SK-N-SH treated with all-trans-retinoic acid at 6 μM for 48 hours (cell line): ENCODE results near the gene FOXB1.

ENCODE experiments used
- ESRRG ChIP-seq: fragments of 250-450 bp; sonication (Bioruptor Pico); IDR thresholded peaks from 2 replicates; pipeline ENCODE4 v1.6.1; 2021; ENCODE audit warnings: mild to moderate bottlenecking
- RARB ChIP-seq: fragments of 250-450 bp; sonication (Bioruptor Pico); IDR thresholded peaks from 2 replicates; pipeline ENCODE4 v1.8.0; 2021; ENCODE audit warnings: mild to moderate bottlenecking, moderate library complexity
- TCF4 ChIP-seq: fragments of 250-450 bp; sonication (Bioruptor Pico); IDR thresholded peaks from 2 replicates; pipeline ENCODE4 v1.8.0; 2021; ENCODE audit warnings: mild to moderate bottlenecking, moderate library complexity, borderline replicate concordance
- TOX ChIP-seq: fragments of 250-450 bp; sonication (Bioruptor Pico); IDR thresholded peaks from 2 replicates; pipeline ENCODE4 v1.8.0; 2021; ENCODE audit warnings: mild to moderate bottlenecking, moderate library complexity, borderline replicate concordance
- ZFP30 ChIP-seq: fragments of 450-650 bp; formaldehyde crosslinking; IDR thresholded peaks from 2 replicates; pipeline ENCODE4 v1.5.0; 2022; ENCODE audit warnings: mild to moderate bottlenecking, moderate library complexity
- ZNF565 ChIP-seq: fragments of 450-650 bp; formaldehyde crosslinking; conservative IDR thresholded peaks from 2 replicates; pipeline ENCODE4 v1.5.0; 2020; ENCODE audit warnings: low read depth, mild to moderate bottlenecking, moderate library complexity
- ZNF70 ChIP-seq: fragments of 450-650 bp; formaldehyde crosslinking; IDR thresholded peaks from 2 replicates; pipeline ENCODE4 v1.5.0; 2020; ENCODE audit warnings: mild to moderate bottlenecking, moderate library complexity
- ZNF8 ChIP-seq: fragments of 450-650 bp; formaldehyde crosslinking; IDR thresholded peaks from 2 replicates; pipeline ENCODE4 v1.5.0; 2020; ENCODE audit warnings: mild to moderate bottlenecking, moderate library complexity
- TF ChIP-seq, protein P1 (sequence below): fragments of 250-450 bp; sonication (Bioruptor Pico); IDR thresholded peaks from 2 replicates; pipeline ENCODE4 v1.5.1; 2021; ENCODE audit warnings: mild to moderate bottlenecking, moderate library complexity
- TF ChIP-seq, protein P2 (sequence below): fragments of 250-450 bp; sonication (Bioruptor Pico); IDR thresholded peaks from 2 replicates; pipeline ENCODE4 v1.5.0; 2020; ENCODE audit warnings: mild to moderate bottlenecking, moderate library complexity
- TF ChIP-seq, protein P3 (sequence below): fragments of 250-450 bp; sonication (Bioruptor Pico); IDR thresholded peaks from 2 replicates; pipeline ENCODE4 v1.5.1; 2020; ENCODE audit warnings: low read depth, mild to moderate bottlenecking, moderate library complexity

DNA sequence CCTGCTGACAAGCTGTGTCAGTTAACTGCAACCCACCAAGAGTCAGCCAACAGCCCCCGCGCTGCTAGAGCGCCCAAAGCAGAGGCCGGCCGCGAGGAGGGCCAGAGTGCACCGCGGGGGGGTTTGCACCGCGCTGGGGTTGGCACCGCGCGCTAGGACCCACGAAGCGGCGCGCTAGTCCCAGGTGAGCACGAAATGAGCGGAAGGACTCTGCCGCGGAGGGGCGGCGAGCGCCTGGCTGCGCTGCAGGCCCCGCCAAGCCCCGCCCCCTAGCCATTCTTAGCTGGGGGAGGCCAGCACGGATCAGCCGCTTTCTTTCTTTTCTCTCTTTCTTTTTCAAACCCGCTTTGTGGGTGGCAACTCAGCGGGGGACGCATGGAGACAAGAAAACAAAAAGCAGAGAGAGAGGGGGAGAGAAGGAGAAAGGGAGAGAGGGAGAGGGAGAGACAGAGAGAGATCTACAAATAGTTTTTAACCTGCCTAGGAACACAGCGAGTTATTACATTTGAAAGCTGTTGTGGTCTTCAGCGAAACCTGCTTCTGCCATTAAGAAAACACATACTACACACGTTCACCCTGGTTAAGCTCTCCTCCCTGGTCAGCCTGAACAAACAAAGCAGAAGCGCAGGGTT, 6.9 kb upstream of the FOXB1 start:
- TF ChIP-seq ESRRG (CRISPR knock-in tag), result no peak
- no peak for TF ChIP-seq ZNF8 (CRISPR knock-in tag)
- TF ChIP-seq, protein P1, sequence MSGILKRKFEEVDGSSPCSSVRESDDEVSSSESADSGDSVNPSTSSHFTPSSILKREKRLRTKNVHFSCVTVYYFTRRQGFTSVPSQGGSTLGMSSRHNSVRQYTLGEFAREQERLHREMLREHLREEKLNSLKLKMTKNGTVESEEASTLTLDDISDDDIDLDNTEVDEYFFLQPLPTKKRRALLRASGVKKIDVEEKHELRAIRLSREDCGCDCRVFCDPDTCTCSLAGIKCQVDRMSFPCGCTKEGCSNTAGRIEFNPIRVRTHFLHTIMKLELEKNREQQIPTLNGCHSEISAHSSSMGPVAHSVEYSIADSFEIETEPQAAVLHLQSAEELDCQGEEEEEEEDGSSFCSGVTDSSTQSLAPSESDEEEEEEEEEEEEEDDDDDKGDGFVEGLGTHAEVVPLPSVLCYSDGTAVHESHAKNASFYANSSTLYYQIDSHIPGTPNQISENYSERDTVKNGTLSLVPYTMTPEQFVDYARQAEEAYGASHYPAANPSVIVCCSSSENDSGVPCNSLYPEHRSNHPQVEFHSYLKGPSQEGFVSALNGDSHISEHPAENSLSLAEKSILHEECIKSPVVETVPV (CRISPR knock-in tag), result no peak
- TF ChIP-seq RARB, result no peak
- no peak for TF ChIP-seq ZNF565 (CRISPR knock-in tag)
- TF ChIP-seq ZNF70, result no peak
- no peak for TF ChIP-seq ZFP30 (CRISPR knock-in tag)
- TF ChIP-seq TCF4, result no peak
- TF ChIP-seq, protein P2, sequence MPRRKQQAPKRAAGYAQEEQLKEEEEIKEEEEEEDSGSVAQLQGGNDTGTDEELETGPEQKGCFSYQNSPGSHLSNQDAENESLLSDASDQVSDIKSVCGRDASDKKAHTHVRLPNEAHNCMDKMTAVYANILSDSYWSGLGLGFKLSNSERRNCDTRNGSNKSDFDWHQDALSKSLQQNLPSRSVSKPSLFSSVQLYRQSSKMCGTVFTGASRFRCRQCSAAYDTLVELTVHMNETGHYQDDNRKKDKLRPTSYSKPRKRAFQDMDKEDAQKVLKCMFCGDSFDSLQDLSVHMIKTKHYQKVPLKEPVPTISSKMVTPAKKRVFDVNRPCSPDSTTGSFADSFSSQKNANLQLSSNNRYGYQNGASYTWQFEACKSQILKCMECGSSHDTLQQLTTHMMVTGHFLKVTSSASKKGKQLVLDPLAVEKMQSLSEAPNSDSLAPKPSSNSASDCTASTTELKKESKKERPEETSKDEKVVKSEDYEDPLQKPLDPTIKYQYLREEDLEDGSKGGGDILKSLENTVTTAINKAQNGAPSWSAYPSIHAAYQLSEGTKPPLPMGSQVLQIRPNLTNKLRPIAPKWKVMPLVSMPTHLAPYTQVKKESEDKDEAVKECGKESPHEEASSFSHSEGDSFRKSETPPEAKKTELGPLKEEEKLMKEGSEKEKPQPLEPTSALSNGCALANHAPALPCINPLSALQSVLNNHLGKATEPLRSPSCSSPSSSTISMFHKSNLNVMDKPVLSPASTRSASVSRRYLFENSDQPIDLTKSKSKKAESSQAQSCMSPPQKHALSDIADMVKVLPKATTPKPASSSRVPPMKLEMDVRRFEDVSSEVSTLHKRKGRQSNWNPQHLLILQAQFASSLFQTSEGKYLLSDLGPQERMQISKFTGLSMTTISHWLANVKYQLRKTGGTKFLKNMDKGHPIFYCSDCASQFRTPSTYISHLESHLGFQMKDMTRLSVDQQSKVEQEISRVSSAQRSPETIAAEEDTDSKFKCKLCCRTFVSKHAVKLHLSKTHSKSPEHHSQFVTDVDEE (CRISPR knock-in tag), result no peak
- TF ChIP-seq, protein P3, sequence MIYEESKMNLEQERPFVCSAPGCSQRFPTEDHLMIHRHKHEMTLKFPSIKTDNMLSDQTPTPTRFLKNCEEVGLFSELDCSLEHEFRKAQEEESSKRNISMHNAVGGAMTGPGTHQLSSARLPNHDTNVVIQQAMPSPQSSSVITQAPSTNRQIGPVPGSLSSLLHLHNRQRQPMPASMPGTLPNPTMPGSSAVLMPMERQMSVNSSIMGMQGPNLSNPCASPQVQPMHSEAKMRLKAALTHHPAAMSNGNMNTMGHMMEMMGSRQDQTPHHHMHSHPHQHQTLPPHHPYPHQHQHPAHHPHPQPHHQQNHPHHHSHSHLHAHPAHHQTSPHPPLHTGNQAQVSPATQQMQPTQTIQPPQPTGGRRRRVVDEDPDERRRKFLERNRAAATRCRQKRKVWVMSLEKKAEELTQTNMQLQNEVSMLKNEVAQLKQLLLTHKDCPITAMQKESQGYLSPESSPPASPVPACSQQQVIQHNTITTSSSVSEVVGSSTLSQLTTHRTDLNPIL (CRISPR knock-in tag), result no peak
- TF ChIP-seq TOX (CRISPR knock-in tag), result no peak
